ENCODE measurements around the gene QPCTL. TPM values are rescaled to one million over a fixed set of nuclear protein-coding genes. Genes with fewer than 3 reads are reported as not detected.
A peak's percentile ranks its signal among the peaks of the same experiment; 100 is the strongest.

QPCTL gene
- polyA plus RNA-seq, 2 donors = 3.9 to 6.8 TPM

GRCh38 chr19:45655073-45655472, 37.4 kb upstream of the QPCTL start:
- H3K27me3 ChIP-seq (ENCODE audit: control insufficient read depth in 1 of 2, insufficient read depth in 2 of 2, low read length in 2 of 2) = no peaks in the 10 kb centered on the region
- H3K9me3 ChIP-seq (ENCODE audit: control insufficient read depth in 2 of 2, insufficient read depth in 1 of 2, low read depth in 1 of 2, low read length in 1 of 2) = no peaks in the 10 kb centered on the region
- WGBS, 2 donors = 32 to 77% methylated on average over 3 of the region's 3 CpGs
- H3K4me1 ChIP-seq (ENCODE audit: control insufficient read depth in 2 of 2, insufficient read depth in 2 of 2, low read length in 1 of 2) = no peaks in the 10 kb centered on the region
- no peak overlapping the region for H3K4me3 ChIP-seq (ENCODE audit: low read depth in 1 of 2, low read length in 2 of 2)
- no peak overlapping the region for H3K27ac ChIP-seq (ENCODE audit: low read depth in 2 of 2, low read length in 1 of 2)
- no peaks in the 10 kb centered on the region for H3K36me3 ChIP-seq (ENCODE audit: control insufficient read depth in 2 of 2, insufficient read depth in 2 of 2, low read length in 1 of 2)

- H3K27ac ChIP-seq (ENCODE audit: low read depth in 2 of 2, low read length in 1 of 2) = no peak overlapping the region
- 35 to 38% methylated on average over 14 of the region's 14 CpGs for WGBS, 2 donors
- no peaks in the 10 kb centered on the region for H3K36me3 ChIP-seq (ENCODE audit: control insufficient read depth in 2 of 2, insufficient read depth in 2 of 2, low read length in 1 of 2)
- H3K27me3 ChIP-seq (ENCODE audit: control insufficient read depth in 1 of 2, insufficient read depth in 2 of 2, low read length in 2 of 2) = no peaks in the 10 kb centered on the region
- no peak overlapping the region for H3K4me3 ChIP-seq (ENCODE audit: low read depth in 1 of 2, low read length in 2 of 2)
- H3K4me1 ChIP-seq (ENCODE audit: control insufficient read depth in 2 of 2, insufficient read depth in 2 of 2, low read length in 1 of 2) = no peaks in the 10 kb centered on the region
- H3K9me3 ChIP-seq (ENCODE audit: control insufficient read depth in 2 of 2, insufficient read depth in 1 of 2, low read depth in 1 of 2, low read length in 1 of 2) = no peaks in the 10 kb centered on the region
Measured at GRCh38 chr19:45657520-45658167, 34.8 kb upstream of the QPCTL start.

GRCh38 chr19:45659096-45659729, 33.3 kb upstream of the QPCTL start:
- Histone ChIP-seq H3K27me3 (ENCODE audit: control insufficient read depth in 1 of 2, insufficient read depth in 2 of 2, low read length in 2 of 2) (no peaks in the 10 kb centered on the region), H3K27ac (ENCODE audit: low read depth in 2 of 2, low read length in 1 of 2) (no peak overlapping the region), H3K36me3 (ENCODE audit: control insufficient read depth in 2 of 2, insufficient read depth in 2 of 2, low read length in 1 of 2) (no peaks in the 10 kb centered on the region), H3K4me1 (ENCODE audit: control insufficient read depth in 2 of 2, insufficient read depth in 2 of 2, low read length in 1 of 2) (no peaks in the 10 kb centered on the region), H3K9me3 (ENCODE audit: control insufficient read depth in 2 of 2, insufficient read depth in 1 of 2, low read depth in 1 of 2, low read length in 1 of 2) (no peaks in the 10 kb centered on the region), H3K4me3 (ENCODE audit: low read depth in 1 of 2, low read length in 2 of 2) (no peak overlapping the region)
- WGBS, 2 donors = 71 to 80% methylated on average over 6 of the region's 6 CpGs

- H3K4me1 ChIP-seq (ENCODE audit: control insufficient read depth in 2 of 2, insufficient read depth in 2 of 2, low read length in 1 of 2) = no peaks in the 10 kb centered on the region
- H3K27ac ChIP-seq (ENCODE audit: low read depth in 2 of 2, low read length in 1 of 2) = no peak overlapping the region
- no peaks in the 10 kb centered on the region for H3K36me3 ChIP-seq (ENCODE audit: control insufficient read depth in 2 of 2, insufficient read depth in 2 of 2, low read length in 1 of 2)
- H3K27me3 ChIP-seq (ENCODE audit: control insufficient read depth in 1 of 2, insufficient read depth in 2 of 2, low read length in 2 of 2) = no peaks in the 10 kb centered on the region
- 40 to 49% methylated on average over 8 of the region's 8 CpGs for WGBS, 2 donors
- no peaks in the 10 kb centered on the region for H3K9me3 ChIP-seq (ENCODE audit: control insufficient read depth in 2 of 2, insufficient read depth in 1 of 2, low read depth in 1 of 2, low read length in 1 of 2)
- H3K4me3 ChIP-seq (ENCODE audit: low read depth in 1 of 2, low read length in 2 of 2) = no peak overlapping the region
Measured at GRCh38 chr19:45660636-45661035, 31.8 kb upstream of the QPCTL start.

GRCh38 chr19:45663800-45664199, 28.7 kb upstream of the QPCTL start:
- Histone ChIP-seq H3K4me3 (ENCODE audit: low read depth in 1 of 2, low read length in 2 of 2) (no peak overlapping the region), H3K4me1 (ENCODE audit: control insufficient read depth in 2 of 2, insufficient read depth in 2 of 2, low read length in 1 of 2) (peaks cover 0 to 3% of the 10 kb centered on the region in 2 donors), H3K27me3 (ENCODE audit: control insufficient read depth in 1 of 2, insufficient read depth in 2 of 2, low read length in 2 of 2) (no peaks in the 10 kb centered on the region), H3K27ac (ENCODE audit: low read depth in 2 of 2, low read length in 1 of 2) (no peak overlapping the region), H3K36me3 (ENCODE audit: control insufficient read depth in 2 of 2, insufficient read depth in 2 of 2, low read length in 1 of 2) (no peaks in the 10 kb centered on the region), H3K9me3 (ENCODE audit: control insufficient read depth in 2 of 2, insufficient read depth in 1 of 2, low read depth in 1 of 2, low read length in 1 of 2) (no peaks in the 10 kb centered on the region)
- WGBS, 2 donors = 92 to 96% methylated on average over 1 of the region's 1 CpG

GRCh38 chr19:45664575-45664974, 27.9 kb upstream of the QPCTL start:
- Histone ChIP-seq H3K4me3 (ENCODE audit: low read depth in 1 of 2, low read length in 2 of 2) (no peak overlapping the region), H3K9me3 (ENCODE audit: control insufficient read depth in 2 of 2, insufficient read depth in 1 of 2, low read depth in 1 of 2, low read length in 1 of 2) (no peaks in the 10 kb centered on the region), H3K4me1 (ENCODE audit: control insufficient read depth in 2 of 2, insufficient read depth in 2 of 2, low read length in 1 of 2) (peaks cover 0 to 7% of the 10 kb centered on the region in 2 donors), H3K27me3 (ENCODE audit: control insufficient read depth in 1 of 2, insufficient read depth in 2 of 2, low read length in 2 of 2) (no peaks in the 10 kb centered on the region), H3K27ac (ENCODE audit: low read depth in 2 of 2, low read length in 1 of 2) (no peak overlapping the region), H3K36me3 (ENCODE audit: control insufficient read depth in 2 of 2, insufficient read depth in 2 of 2, low read length in 1 of 2) (no peaks in the 10 kb centered on the region)
- WGBS, 2 donors = 66 to 76% methylated on average over 7 of the region's 7 CpGs

- peak within 1 kb of the TSS; percentile 28 to 32 for H3K4me3 ChIP-seq (ENCODE audit: low read depth in 1 of 2, low read length in 2 of 2)
- H3K4me1 ChIP-seq (ENCODE audit: control insufficient read depth in 2 of 2, insufficient read depth in 2 of 2, low read length in 1 of 2) = peaks cover 5 to 7% of the 10 kb centered on the region in 2 donors
- no peaks in the 10 kb centered on the region for H3K9me3 ChIP-seq (ENCODE audit: control insufficient read depth in 2 of 2, insufficient read depth in 1 of 2, low read depth in 1 of 2, low read length in 1 of 2)
- H3K27me3 ChIP-seq (ENCODE audit: control insufficient read depth in 1 of 2, insufficient read depth in 2 of 2, low read length in 2 of 2) = peaks cover 0 to 2% of the 10 kb centered on the region in 2 donors
- 6 to 13% methylated on average over 15 of the region's 15 CpGs for WGBS, 2 donors
- H3K36me3 ChIP-seq (ENCODE audit: control insufficient read depth in 2 of 2, insufficient read depth in 2 of 2, low read length in 1 of 2) = no peaks in the 10 kb centered on the region
- H3K27ac ChIP-seq (ENCODE audit: low read depth in 2 of 2, low read length in 1 of 2) = peak within 1 kb of the TSS; percentile 23 to 59
Measured at GRCh38 chr19:45667620-45668341, 24.7 kb upstream of the QPCTL start, which contains the start of gene GIPR. Gene GIPR (plus strand): TSS chr19:45668221. CDS start chr19:45669521, 1,300 bp downstream.

GRCh38 chr19:45668342-45668871, 24.1 kb upstream of the QPCTL start:
- Histone ChIP-seq H3K27me3 (ENCODE audit: control insufficient read depth in 1 of 2, insufficient read depth in 2 of 2, low read length in 2 of 2) (peaks cover 0 to 2% of the 10 kb centered on the region in 2 donors), H3K9me3 (ENCODE audit: control insufficient read depth in 2 of 2, insufficient read depth in 1 of 2, low read depth in 1 of 2, low read length in 1 of 2) (no peaks in the 10 kb centered on the region), H3K4me1 (ENCODE audit: control insufficient read depth in 2 of 2, insufficient read depth in 2 of 2, low read length in 1 of 2) (peaks cover 5 to 7% of the 10 kb centered on the region in 2 donors), H3K27ac (ENCODE audit: low read depth in 2 of 2, low read length in 1 of 2) (peak overlapping the region in 1 of 2 donors; percentile 36), H3K4me3 (ENCODE audit: low read depth in 1 of 2, low read length in 2 of 2) (peak overlapping the region; percentile 28 to 32), H3K36me3 (ENCODE audit: control insufficient read depth in 2 of 2, insufficient read depth in 2 of 2, low read length in 1 of 2) (no peaks in the 10 kb centered on the region)
- 0 to 1% methylated on average over 19 of the region's 19 CpGs for WGBS, 2 donors

GRCh38 chr19:45670670-45671453, 21.6 kb upstream of the QPCTL start:
- H3K9me3 ChIP-seq (ENCODE audit: control insufficient read depth in 2 of 2, insufficient read depth in 1 of 2, low read depth in 1 of 2, low read length in 1 of 2) = no peaks in the 10 kb centered on the region
- H3K4me3 ChIP-seq (ENCODE audit: low read depth in 1 of 2, low read length in 2 of 2) = no peak overlapping the region
- peaks cover 0 to 2% of the 10 kb centered on the region in 2 donors for H3K27me3 ChIP-seq (ENCODE audit: control insufficient read depth in 1 of 2, insufficient read depth in 2 of 2, low read length in 2 of 2)
- peaks cover 5 to 7% of the 10 kb centered on the region in 2 donors for H3K4me1 ChIP-seq (ENCODE audit: control insufficient read depth in 2 of 2, insufficient read depth in 2 of 2, low read length in 1 of 2)
- WGBS, 2 donors = 15 to 17% methylated on average over 41 to 42 of the region's 42 CpGs
- no peaks in the 10 kb centered on the region for H3K36me3 ChIP-seq (ENCODE audit: control insufficient read depth in 2 of 2, insufficient read depth in 2 of 2, low read length in 1 of 2)
- no peak overlapping the region for H3K27ac ChIP-seq (ENCODE audit: low read depth in 2 of 2, low read length in 1 of 2)
